B cell (primary cell): ENCODE results near the gene COL28A1. TPM values are rescaled to one million over a fixed set of nuclear protein-coding genes. Genes with fewer than 3 reads are reported as not detected.

Source experiments
- ATAC-seq: fragments of 200-7000 bp; cut with Tn5 transposase; one replicate; pipeline ENCODE4 v1.10.0; 2021; ENCODE audit warnings: low read depth, mild to moderate bottlenecking, moderate number of reproducible peaks, moderate library complexity
- CTCF ChIA-PET: fragments of 350-600 bp; sonication (Branson Sonifier 250); formaldehyde crosslinking; loops from one replicate; lab custom pipeline; 2021; ENCODE audit warnings: antibody characterized with exemption, inconsistent platforms; lab: Charles Lee
- POLR2A ChIA-PET: fragments of 350-600 bp; sonication (Branson Sonifier 250); formaldehyde crosslinking; loops from one replicate; lab custom pipeline; 2021; ENCODE audit warnings: antibody characterized with exemption; lab: Charles Lee
- DNase-seq: peaks from one replicate; pipeline ENCODE4 v3.0.0; 2013
- H2AFZ ChIP-seq: 2 replicates; pipeline ENCODE4 v1.6.1; 2012; ENCODE audit warnings: mild to moderate bottlenecking, low read depth, low read length; ENCODE audit not compliant: insufficient read depth, poor library complexity, severe bottlenecking
- H3K27ac ChIP-seq, 2 donors: 1 replicate in 1 of 2; 2 replicates in 1 of 2; pipeline ENCODE4 v1.5.1; 2012 to 2013; ENCODE audit warnings: low read length in 2 of 2, mild to moderate bottlenecking in 2 of 2, moderate library complexity in 1 of 2
- H3K27me3 ChIP-seq, 4 experiments: fragments of 200-600 bp in 1 of 4; sonication (generic) in 1 of 4; replicated peaks in 1 of 4; 1 replicate in 2 of 4; 2 replicates in 2 of 4; pipeline versions ENCODE4 v1.6.1 to v1.7.0; 2013 to 2016; ENCODE audit warnings: low read length in 3 of 4, mild to moderate bottlenecking in 2 of 4, mixed read lengths in 1 of 4, moderate library complexity in 1 of 4; ENCODE audit not compliant: insufficient read depth in 4 of 4, control insufficient read depth in 3 of 4; ENCODE audit errors: control extremely low read depth in 1 of 4
- H3K36me3 ChIP-seq, 2 experiments: replicated peaks in 1 of 2; 1 replicate in 1 of 2; 2 replicates in 1 of 2; pipeline versions ENCODE4 v1.6.1 to v1.7.1; 2013; ENCODE audit warnings: low read length in 1 of 2; ENCODE audit not compliant: insufficient read depth in 2 of 2, control insufficient read depth in 1 of 2; ENCODE audit errors: control extremely low read depth in 1 of 2, extremely low read depth in 1 of 2
- H3K4me1 ChIP-seq, 2 donors: fragments of 200-600 bp in 1 of 2; sonication (generic) in 1 of 2; 1 replicate in 1 of 2; 2 replicates in 1 of 2; pipeline versions ENCODE4 v1.5.1 to v1.6.1; 2013 to 2017; ENCODE audit warnings: low read length in 2 of 2; ENCODE audit not compliant: control insufficient read depth in 2 of 2, insufficient read depth in 2 of 2
- H3K4me2 ChIP-seq: replicated peaks from 2 replicates; pipeline ENCODE3; 2012; ENCODE audit warnings: mild to moderate bottlenecking, low read depth, low read length; ENCODE audit not compliant: poor library complexity, severe bottlenecking
- H3K4me3 ChIP-seq, 5 experiments: fragments of 200-600 bp in 1 of 5; sonication (generic) in 1 of 5; 1 replicate in 3 of 5; 2 replicates in 2 of 5; pipeline versions ENCODE4 v1.5.1 to v1.7.0; 2011 to 2016; ENCODE audit warnings: low read length in 4 of 5, mild to moderate bottlenecking in 4 of 5, low read depth in 2 of 5, control low read depth in 1 of 5, moderate library complexity in 1 of 5; ENCODE audit not compliant: insufficient read depth in 1 of 5; ENCODE audit errors: control extremely low read depth in 1 of 5, extremely low read depth in 1 of 5
- H3K79me2 ChIP-seq: fragments of 200-600 bp; sonication (generic); one replicate; pipeline ENCODE4 v1.6.0; 2016; ENCODE audit warnings: low read length; ENCODE audit not compliant: control insufficient read depth, insufficient read depth
- H3K9ac ChIP-seq: fragments of 200-600 bp; sonication (generic); 2 replicates; pipeline ENCODE4 v1.6.1; 2017; ENCODE audit warnings: mild to moderate bottlenecking, low read length, moderate library complexity
- H3K9me3 ChIP-seq, 3 donors: one replicate each; pipeline versions ENCODE4 v1.6.1 to v1.7.1; 2013; ENCODE audit warnings: low read length in 2 of 3; ENCODE audit not compliant: control insufficient read depth in 2 of 3, insufficient read depth in 1 of 3; ENCODE audit errors: control extremely low read depth in 1 of 3
- H4K20me1 ChIP-seq: 2 replicates; pipeline ENCODE4 v1.6.0; 2012; ENCODE audit warnings: mild to moderate bottlenecking, low read length; ENCODE audit not compliant: insufficient read depth, control insufficient read depth, poor library complexity, severe bottlenecking
- H3K27ac Mint-ChIP-seq: one replicate; pipeline ENCODE4 v1.8.0; 2021; ENCODE audit warnings: mixed read lengths
- H3K27me3 Mint-ChIP-seq: one replicate; pipeline ENCODE4 v1.8.0; 2021; ENCODE audit warnings: mixed read lengths
- H3K4me1 Mint-ChIP-seq: one replicate; pipeline ENCODE4 v1.8.0; 2021; ENCODE audit warnings: mixed read lengths
- H3K4me3 Mint-ChIP-seq: one replicate; pipeline ENCODE4 v1.8.0; 2021; ENCODE audit warnings: mixed read lengths
- H3K9me3 Mint-ChIP-seq: one replicate; pipeline ENCODE4 v1.8.0; 2022; ENCODE audit warnings: mixed read lengths; ENCODE audit not compliant: insufficient read depth
- CTCF ChIP-seq: fragments of 200-600 bp; IDR thresholded peaks from one replicate; pipeline ENCODE4 v1.8.0; 2022; ENCODE audit warnings: antibody characterized with exemption, mild to moderate bottlenecking
- EZH2 ChIP-seq: IDR thresholded peaks from 2 replicates; pipeline ENCODE4 v1.6.1; 2012; ENCODE audit warnings: borderline replicate concordance, low read depth, mild to moderate bottlenecking, moderate library complexity, low read length; ENCODE audit not compliant: insufficient read depth, poor library complexity, severe bottlenecking
- WGBS: methylation state at CpG from one replicate; pipeline ENCODE4 v1.1.5; 2013; ENCODE audit warnings: missing lambda C conversion rate; ENCODE audit not compliant: insufficient coverage; 5-methylcytosine and 5-hydroxymethylcytosine counted together
- intact Hi-C: fragments of 100-400 bp; cut with micrococcal nuclease; formaldehyde crosslinking; loops from one replicate; pipeline ENCODE4 v1.10.0; 2022
- polyA plus RNA-seq: library from polyadenylated mRNA; depleted of rRNA; stranded (reverse); fragments of >200 nt; gene quantifications from 2 replicates; pipeline ENCODE4 v1.2.3, GENCODE V29; 2012
- total RNA-seq, 2 donors: library from RNA; stranded (reverse); fragments of 120-200 nt in 1 of 2; gene quantifications; 1 replicate in 1 of 2; 2 replicates in 1 of 2; pipeline versions ENCODE4 v1.2.3 to v1.2.4, GENCODE V29; 2013 to 2022

Gene COL28A1
- total and polyA plus RNA-seq, 2 donors (not counting 1 experiment from before 2014, with no cell fraction given): 0.18 to 0.67 TPM

DNA sequence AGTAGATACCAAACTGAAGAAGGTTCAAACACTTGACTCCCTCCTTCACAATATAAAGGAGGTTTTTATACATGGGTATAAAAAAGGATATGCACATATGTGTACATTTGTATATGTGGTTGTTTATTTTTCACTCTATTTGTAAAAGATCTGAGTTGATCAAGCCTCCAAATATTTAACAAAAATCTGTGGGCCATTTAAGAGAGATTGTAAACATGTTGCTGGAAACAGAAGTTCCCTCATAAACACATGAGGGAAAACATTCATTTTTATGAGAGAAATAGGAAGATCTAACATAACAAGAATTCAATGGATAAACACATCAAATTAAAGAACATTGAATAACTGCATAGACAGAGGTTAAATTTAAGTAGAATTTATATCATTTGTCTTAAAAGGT, 81.7 kb downstream of the COL28A1 start:
- no peaks in the 10 kb centered on the region for H3K4me1 ChIP-seq
- no peak overlapping the region for H3K4me3 Mint-ChIP-seq
- no peaks in the 10 kb centered on the region for H3K36me3 ChIP-seq
- TF ChIP-seq EZH2 (no peak), CTCF (no peak)
- no peaks in the 10 kb centered on the region for H4K20me1 ChIP-seq
- ChIA-PET CTCF (no interaction called here), POLR2A (no interaction called here)
- peaks cover 5% of the 10 kb centered on the region for H3K27me3 Mint-ChIP-seq
- H2AFZ ChIP-seq: no peak overlapping the region
- H3K9ac ChIP-seq: no peak overlapping the region
- ATAC-seq: no peak
- no peak overlapping the region for H3K4me3 ChIP-seq
- no peak overlapping the region for H3K27ac Mint-ChIP-seq
- no peak for DNase-seq
- H3K27me3 ChIP-seq: no peaks in the 10 kb centered on the region
- H3K27ac ChIP-seq: no peak overlapping the region
- H3K4me1 Mint-ChIP-seq: no peaks in the 10 kb centered on the region
- H3K4me2 ChIP-seq: no peak overlapping the region
- intact Hi-C loops: no loop called here
- H3K9me3 Mint-ChIP-seq: peaks cover 8% of the 10 kb centered on the region
- no peaks in the 10 kb centered on the region for H3K79me2 ChIP-seq
- peaks cover 4 to 8% (median 6%) of the 10 kb centered on the region in 3 donors for H3K9me3 ChIP-seq

GRCh38 chr7:7452652-7453051, 83.0 kb downstream of the COL28A1 start:
- H4K20me1 ChIP-seq: no peaks in the 10 kb centered on the region
- WGBS: no CpG with 5 or more reads among the region's 2 CpGs
- peaks cover 6 to 20% (median 9%) of the 10 kb centered on the region in 3 donors for H3K9me3 ChIP-seq
- Mint-ChIP-seq H3K27me3 (peaks cover 5% of the 10 kb centered on the region), H3K27ac (no peak overlapping the region), H3K4me3 (no peak overlapping the region), H3K9me3 (peaks cover 15% of the 10 kb centered on the region), H3K4me1 (no peaks in the 10 kb centered on the region)
- H3K79me2 ChIP-seq: no peaks in the 10 kb centered on the region
- DNase-seq (no peak), ATAC-seq (no peak)
- no peaks in the 10 kb centered on the region for H3K27me3 ChIP-seq
- CTCF ChIA-PET: no interaction called here
- intact Hi-C loops: no loop called here
- H3K36me3 ChIP-seq: no peaks in the 10 kb centered on the region
- H3K4me3 ChIP-seq: no peak overlapping the region
- no peak for TF ChIP-seq CTCF
- no peak for TF ChIP-seq EZH2
- no peak overlapping the region for H3K27ac ChIP-seq
- no peaks in the 10 kb centered on the region for H3K4me1 ChIP-seq
- POLR2A ChIA-PET: no interaction called here
- H2AFZ ChIP-seq: no peak overlapping the region
- no peak overlapping the region for H3K4me2 ChIP-seq
- no peak overlapping the region for H3K9ac ChIP-seq
